IPS-18c (cell line): ENCODE data around the gene INO80D.
"Not testable (repeated sequence)": the region's sequence is repeated elsewhere in the genome, so short reads cannot be mapped to it uniquely, and the experiment has no call there.

Experiments
- H3K4me3 ChIP-seq: 2 replicates; pipeline ENCODE4 v1.7.0; 2013; ENCODE audit warnings: low read depth, mild to moderate bottlenecking, low read length, moderate library complexity; ENCODE audit not compliant: insufficient read depth
- H3K9me3 ChIP-seq: one replicate; pipeline ENCODE4 v1.6.1; 2013; ENCODE audit warnings: mild to moderate bottlenecking, low read length, moderate library complexity; ENCODE audit not compliant: control insufficient read depth, insufficient read depth

Gene INO80D

DNA sequence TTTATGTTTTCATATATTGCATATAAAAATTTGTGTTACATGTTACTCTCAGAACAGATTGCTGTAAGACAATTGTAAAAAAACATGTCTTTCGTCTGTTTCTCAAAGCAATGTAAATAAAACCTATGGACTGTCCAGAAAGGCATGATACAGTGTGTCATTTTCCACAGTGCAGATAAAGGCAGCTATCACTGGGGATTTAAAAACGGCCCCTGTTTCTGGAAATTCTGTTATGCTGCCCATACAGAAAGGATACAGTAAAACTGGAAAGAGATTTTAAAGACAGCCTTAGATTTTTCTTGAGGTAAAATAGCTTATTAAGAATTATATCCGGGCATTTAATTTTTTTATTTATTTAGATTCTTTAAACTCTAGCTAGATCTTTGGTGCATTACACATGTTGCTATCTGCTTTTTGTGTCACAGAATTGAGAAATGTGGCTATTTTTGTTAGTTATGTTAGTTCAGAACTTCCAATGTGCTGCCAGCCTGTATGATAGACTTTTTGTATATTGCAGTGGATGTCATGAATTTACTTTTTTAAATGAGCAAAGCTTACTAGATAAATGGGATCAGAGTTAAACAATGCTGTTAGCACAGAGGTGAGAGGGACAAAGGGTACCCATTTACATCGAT, 859 bp upstream of the INO80D start:
- Histone ChIP-seq H3K9me3 (no peaks in the 10 kb centered on the region), H3K4me3 (peak overlapping the region; percentile 80)

DNA sequence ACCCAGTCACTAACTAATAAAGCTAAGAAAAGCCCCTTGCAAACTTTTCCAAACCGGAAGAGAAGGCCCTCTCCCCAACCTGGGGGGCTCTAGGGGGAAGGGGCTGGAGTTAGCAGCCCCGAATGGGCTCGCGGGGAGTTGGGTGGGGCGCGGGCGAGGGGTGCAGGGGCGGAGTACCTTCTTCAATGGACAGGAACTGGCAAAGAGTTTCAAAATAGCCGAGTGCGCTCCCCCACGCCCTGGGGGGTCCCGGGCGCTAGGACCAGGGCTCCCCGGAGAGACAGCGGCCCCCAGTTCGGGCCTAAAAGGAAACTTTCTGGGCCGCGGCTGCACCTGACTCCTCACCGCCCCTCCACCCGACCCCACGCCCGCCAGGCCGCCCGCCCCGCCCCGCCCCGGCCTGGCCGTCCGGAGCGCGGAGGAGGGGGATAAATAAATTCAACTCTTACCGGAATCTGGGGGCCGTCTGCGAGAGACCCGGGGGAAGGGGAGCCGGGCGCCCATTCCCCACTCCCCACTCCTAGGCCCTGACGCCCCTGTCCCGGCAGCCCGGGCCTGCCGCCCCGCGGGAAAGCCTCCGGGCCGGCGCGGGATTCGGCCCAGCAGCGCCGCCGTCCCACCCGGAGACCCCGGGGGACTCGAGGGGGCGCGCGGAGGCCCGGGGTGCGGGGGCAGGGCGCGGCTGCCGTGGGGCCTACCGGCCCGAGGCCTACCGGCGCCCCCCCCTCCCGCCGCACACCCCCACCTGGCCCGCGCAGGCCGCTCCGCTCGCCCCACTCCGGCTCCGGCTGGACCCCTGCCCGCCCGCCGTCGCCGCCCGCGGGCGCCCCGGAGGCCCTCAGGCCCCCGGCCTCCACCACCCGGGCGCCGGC, 868 bp downstream of the INO80D start:
- no peaks in the 10 kb centered on the region for H3K9me3 ChIP-seq
- H3K4me3 ChIP-seq: peak overlapping the region; percentile 80

DNA sequence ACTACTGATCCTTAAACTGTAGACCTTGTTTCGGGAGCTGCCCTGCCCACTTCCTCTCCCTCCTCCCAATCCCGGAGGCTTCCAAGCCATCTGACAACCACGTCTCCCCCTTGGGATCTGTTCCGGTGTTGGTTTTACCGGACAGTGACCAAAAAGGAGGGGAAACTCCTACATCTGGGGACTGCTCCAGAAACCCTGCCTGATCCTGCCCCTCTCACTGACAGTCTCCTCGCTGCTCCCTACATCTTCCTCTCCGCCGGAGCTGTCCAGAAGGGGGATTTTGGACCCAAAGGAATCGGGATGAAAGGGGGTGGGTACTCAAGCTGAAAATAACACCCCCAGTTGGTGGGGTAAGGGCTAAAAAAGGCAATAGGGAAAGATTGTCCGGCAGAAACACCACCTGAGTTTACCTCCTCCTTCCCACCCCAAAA, 1.5 kb downstream of the INO80D start:
- no peaks in the 10 kb centered on the region for H3K9me3 ChIP-seq
- peak overlapping the region; percentile 80 for H3K4me3 ChIP-seq

DNA sequence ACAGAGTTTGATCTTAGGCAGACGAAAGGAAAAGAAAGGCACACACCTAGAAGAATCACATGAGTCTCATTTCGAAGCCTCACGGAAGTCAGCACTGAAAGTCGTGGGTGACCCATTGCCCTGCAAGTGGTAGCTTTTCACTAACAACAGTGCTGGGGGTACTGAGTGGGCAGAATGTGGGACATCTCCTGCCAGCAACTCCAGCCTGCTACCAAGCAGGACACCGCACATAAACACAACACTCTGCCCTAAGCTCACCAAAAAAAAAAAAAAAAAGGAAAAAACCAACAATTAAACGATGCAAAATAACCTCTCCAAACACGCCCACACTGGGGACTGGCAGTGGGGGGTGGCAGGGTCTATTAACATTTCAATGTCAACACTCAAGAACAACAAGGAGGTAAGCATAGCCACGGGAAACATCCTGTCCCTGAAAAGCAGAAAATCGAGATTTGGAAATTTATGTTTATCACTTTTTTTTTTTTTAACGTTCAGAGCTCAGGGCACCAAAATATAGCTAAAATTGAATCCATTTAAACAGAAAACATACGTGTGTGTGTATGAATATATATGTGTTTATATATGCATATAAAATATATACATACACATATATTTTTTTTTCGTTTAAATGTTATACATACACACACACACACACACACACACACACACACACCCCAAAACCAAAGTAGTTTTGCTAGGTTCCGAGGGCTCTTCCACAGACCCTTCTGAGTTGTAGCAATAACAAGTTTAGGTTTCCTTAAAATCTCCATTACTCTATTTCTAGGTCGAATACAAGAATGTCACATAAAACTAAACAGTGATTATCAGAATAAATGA, 2.2 kb downstream of the INO80D start:
- peak overlapping the region; percentile 80; the same call in 1 of the 2 replicates for H3K4me3 ChIP-seq
- no peaks in the 10 kb centered on the region for H3K9me3 ChIP-seq

DNA sequence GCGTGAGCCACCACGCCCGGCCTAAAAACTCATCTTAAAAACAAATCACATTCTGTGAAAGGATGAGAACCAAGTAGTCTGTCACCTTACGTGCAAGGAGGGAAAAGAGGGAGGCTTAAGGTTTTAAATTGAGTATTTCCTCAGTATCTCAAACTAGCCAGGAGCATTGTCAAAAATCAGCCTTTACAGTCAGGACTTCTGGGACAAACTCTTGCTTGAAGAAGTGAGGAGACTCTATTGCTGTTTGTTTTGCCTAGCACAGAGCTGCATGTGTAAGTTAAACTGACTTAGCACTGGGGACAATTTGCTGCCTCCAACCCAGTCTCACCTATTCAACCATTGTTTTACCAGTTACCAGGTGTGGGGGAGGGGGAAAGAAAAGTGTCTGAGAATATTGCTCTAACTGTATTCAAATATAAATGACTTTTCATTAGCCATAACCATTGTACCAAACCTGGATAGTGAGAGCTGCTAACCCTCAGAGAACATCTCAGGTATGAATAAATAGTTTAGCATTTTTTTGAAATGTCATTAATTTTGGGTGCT, 3.6 kb downstream of the INO80D start:
- H3K9me3 ChIP-seq: no peaks in the 10 kb centered on the region
- H3K4me3 ChIP-seq: no peak overlapping the region

DNA sequence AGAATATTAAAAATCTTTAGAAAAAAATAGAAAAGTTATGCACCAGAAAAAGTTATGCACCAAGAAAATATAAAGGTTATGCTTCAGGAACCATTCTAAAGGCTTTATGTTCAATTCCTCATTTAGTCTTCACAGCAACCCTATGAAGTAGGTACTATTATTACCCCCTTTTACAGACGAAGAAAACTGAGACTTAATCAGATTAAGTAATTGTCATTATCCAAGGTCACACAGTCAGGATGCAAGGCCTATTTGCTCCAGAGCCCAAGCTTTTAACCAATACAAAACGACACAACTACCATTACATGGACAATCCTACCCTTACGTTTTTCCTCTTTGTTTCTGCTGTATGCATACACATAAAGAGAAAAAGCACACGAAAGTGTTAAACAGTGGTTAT, 5.0 kb downstream of the INO80D start:
- Histone ChIP-seq H3K4me3 (no peak overlapping the region), H3K9me3 (no peaks in the 10 kb centered on the region)

DNA sequence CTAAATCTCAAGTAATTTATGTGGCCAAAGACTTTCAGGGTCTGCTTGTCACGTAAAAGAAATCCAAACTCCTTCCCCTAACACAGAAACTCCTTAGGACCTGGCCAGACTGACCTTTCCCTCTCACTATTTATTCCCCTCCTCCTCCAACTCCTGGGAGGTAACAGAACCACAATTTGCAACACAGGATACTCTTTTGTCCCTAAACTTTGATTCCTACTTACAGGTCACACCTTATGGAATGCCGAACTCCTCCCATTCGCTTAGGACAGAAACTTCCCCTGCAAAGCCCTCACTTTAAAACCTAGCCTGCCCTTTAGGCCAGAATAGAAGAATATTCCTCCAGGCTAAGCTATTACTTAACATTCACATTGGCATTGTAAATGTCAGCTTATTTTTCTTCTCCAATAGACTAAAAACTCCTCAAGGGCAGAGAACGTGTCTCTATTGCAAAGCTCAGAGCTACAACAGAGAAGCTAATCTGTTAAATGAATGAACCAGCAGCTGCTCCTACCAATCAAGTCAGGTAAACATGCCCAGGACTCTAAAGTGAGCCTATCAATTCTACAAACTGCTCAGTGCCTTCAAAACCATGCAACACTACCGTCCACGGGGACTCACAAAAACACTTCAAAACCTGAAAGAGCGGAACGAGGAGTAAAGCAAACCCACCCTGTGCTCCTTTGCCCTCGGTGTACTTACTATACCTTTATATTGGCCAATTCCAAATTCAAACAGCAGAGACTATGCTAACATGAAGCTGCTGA, 6.1 kb downstream of the INO80D start:
- no peaks in the 10 kb centered on the region for H3K9me3 ChIP-seq

DNA sequence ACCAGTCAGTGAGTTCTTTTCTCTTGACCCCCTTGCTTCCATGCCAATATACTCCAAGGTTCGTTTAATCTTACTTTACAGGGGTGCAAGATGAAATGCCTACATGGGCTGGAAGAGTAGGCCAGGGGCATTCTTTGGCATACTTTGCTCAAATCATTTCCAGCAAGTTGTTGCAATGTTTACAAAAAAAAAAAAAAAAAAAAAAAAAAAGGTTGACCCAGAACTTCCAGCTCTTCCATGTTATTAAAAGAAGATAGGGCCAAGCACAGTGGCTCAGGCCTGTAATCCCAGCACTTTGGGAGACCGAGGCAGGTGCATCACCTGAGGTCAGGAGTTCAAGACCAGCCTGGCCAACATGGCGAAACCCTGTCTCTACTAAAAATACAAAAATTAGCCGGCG, 8.1 kb downstream of the INO80D start:
- not testable (repeated sequence) for H3K4me3 ChIP-seq, H3K9me3 ChIP-seq

More for the DNA sequence above, 6.1 kb downstream of the INO80D start:
- peak overlapping the region; percentile 16; the same call in 1 of the 2 replicates for H3K4me3 ChIP-seq

DNA sequence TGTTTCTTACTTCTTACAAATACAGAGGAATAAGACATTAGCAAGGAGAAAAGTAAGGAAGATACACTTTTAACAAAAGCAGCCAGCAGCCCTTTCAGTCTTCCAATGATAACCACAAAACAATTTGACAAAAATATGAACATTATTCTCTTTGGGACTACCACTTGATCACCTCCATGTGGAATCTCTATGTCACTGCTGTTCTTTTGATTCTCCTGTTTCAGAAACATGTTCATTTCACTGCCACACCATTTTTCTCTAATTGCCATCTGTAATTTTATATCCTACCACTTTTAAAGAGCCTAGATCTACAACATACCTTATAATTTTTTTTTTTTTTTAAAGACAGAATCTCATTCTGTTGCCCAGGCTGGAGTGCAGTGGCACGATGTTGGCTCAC, 10.9 kb downstream of the INO80D start:
- no peak overlapping the region for H3K4me3 ChIP-seq
- H3K9me3 ChIP-seq: no peaks in the 10 kb centered on the region

DNA sequence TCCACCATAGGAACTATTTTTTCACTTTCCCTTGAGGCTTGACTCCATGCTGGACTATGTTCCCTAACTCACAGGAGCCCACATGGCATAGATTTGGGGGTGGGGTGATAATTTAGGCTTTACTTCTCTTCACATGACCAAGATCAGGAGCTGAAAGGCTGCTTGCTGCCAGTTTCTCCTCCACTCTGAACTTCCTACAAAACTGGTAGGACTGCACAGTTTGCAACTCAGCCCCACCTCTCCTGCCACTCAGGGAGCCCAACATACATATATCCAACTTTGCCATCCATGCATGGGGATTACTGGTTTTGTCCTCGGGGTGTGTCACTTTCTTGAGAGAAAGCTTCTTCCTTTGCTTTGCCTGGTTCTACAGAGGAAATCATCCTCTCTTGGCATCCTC, 14.2 kb downstream of the INO80D start:
- no peak overlapping the region for H3K4me3 ChIP-seq
- no peaks in the 10 kb centered on the region for H3K9me3 ChIP-seq

DNA sequence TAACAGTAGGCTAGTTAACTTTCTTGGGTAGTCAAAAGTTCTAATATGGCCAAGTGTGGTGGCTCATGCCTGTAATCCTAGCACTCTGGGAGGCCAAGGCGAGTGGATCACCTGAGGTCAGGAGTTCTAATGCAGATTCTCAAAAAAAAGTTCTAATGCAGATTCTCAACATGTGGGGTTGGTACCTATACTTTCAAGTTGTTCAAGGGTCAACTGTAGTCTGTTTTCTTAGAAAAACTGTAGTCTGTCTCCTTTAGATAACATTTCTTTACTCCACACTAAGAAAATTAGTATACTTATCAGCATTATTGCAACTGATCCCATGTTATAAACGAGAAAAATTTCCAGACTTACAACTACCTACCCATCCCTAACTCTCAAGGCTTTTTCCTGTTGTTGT, 16.6 kb downstream of the INO80D start:
- Histone ChIP-seq H3K9me3 (no peaks in the 10 kb centered on the region), H3K4me3 (no peak overlapping the region)

DNA sequence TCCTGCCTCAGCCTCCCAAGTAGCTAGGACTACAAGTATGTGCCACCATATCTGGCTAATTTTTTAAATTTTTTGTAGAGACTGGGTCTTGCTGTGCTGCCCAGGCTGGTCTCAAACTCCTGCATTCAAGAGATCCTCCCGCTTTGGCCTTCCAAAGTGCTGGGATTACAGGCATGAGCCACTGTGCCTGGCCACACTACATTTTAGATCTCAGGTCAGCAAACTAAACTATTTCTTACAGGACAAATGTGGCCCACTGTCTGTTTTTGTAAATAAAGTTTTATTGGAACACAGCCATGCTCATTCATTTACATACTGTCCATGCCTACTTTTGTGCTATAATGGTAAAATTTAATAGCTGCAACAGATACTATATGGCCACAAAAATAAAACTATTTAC, 17.8 kb downstream of the INO80D start:
- H3K9me3 ChIP-seq: no peaks in the 10 kb centered on the region
- H3K4me3 ChIP-seq: no peak overlapping the region

DNA sequence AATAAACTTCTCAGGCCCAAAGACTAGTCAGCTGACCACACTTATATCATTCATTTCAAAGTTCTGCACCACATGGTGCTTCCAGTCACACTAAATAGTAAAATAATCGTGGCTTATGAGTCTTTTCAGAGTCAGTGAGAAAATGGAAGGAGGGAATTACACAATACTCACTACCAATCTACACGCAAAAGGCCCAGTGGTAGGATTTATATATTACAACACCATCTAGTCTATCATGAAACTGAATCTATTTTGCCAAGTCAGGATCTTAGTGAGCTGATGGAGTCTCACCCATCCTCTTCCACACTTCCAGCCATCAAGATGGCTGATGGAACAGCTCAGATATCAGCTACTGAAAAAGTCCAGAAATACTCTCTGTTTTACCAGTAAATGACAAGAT, 21.9 kb downstream of the INO80D start:
- H3K4me3 ChIP-seq: no peak overlapping the region
- H3K9me3 ChIP-seq: no peaks in the 10 kb centered on the region

DNA sequence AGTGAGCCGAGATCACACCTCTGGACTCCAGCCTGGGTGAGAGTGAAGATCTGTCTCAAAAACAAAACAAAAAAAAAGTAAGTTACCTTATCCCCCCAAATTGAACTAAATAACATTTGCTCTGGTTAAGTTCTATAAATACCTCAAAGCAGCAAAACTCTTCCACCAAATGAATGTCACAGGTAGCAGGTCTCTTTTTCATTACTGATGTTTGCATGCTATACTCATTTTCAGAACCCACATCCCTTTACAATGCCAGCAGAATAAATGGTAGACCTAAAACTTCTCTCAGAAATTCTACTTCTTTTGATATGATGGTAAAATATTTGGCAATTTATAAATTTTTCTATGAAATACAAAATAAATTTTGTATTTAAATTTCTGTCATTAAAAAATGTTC, 22.3 kb downstream of the INO80D start:
- Histone ChIP-seq H3K4me3 (no peak overlapping the region), H3K9me3 (no peaks in the 10 kb centered on the region)

DNA sequence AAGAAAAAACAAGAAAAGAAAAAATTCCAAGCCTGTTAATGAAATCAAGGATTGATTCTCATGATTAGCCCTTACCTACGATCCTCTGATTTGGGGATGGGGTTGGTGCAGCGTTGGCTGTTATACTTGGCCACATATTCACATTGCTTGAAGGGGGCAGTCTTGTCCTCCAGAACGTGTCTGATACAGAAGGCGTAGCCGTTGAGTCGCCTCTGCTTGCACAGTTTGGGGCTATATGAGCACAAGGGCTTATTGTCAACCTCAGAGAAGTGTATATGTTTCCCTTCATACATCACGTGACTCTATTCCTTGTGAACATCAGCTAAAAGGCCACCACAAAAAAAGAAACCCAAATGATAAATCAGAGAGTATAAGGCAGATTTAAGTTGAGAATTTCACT, 23.2 kb downstream of the INO80D start:
- H3K9me3 ChIP-seq: no peaks in the 10 kb centered on the region
- no peak overlapping the region for H3K4me3 ChIP-seq

DNA sequence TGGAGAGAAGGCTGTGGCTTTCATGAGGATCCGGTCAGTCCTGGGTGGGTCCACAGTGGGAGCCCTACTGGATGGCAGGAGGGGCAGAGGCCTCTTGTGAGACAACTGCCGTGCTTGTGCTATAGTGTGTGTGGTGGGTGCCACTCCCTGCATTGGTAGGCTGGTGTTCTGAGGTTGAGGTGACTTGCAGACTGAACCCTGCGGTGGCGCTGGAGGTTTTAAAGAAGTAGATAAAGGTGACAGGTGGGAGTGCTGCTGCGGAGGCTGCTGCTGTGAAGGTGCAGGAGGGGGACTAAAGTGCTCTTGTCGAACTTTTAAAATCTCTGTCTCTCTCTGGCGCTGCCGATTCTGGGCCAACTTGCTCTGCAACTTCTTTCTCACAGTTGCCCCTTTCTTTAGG, 29.7 kb downstream of the INO80D start:
- H3K9me3 ChIP-seq: no peaks in the 10 kb centered on the region
- no peak overlapping the region for H3K4me3 ChIP-seq

DNA sequence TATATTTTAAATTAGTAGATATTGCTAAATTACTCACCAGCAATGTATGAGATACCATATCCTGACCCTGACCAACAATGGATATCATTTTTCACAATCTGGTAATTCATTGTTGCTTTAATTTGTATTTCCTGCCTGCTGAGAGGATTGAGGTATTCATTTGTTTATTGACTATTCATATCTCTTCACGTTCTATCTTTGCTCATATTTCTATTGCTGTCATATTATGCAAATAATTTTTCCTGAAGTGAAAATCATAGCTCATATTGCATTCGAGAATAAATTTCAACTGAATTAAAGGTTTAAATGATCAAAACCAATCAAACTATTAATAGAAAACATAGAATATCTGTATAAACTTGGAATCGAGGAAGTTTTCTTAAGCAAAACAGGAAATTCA, 31.0 kb downstream of the INO80D start:
- Histone ChIP-seq H3K4me3 (no peak overlapping the region), H3K9me3 (no peaks in the 10 kb centered on the region)
